ENCODE results near the gene AAK1. TPM values are rescaled to one million over a fixed set of nuclear protein-coding genes. Genes with fewer than 3 reads are reported as not detected.

Gene AAK1
- polyA plus RNA-seq, 4 donors = 8.7 to 36.5 (median 16.7) TPM

Other genes starting within 250 kb of the AAK1 start
- gene NFU1, start 206.3 kb downstream of the AAK1 start, polyA plus RNA-seq = 10 to 100 TPM; 45.4 to 60.8 (median 50.3) TPM
- gene ANXA4, start 98.4 kb upstream of the AAK1 start, polyA plus RNA-seq = 100 to 1,000 TPM; 289 to 764 (median 313) TPM
- 10 to 100 TPM; 13.6 to 34.0 (median 17.7) TPM for gene GMCL1, start 185.9 kb upstream of the AAK1 start, polyA plus RNA-seq

Data from small intestine (tissue), 4 donors.